ENCODE results near the gene TXNIP. TPM values are rescaled to one million over a fixed set of nuclear protein-coding genes. Genes with fewer than 3 reads are reported as not detected.

TXNIP gene
- total RNA-seq, 3 donors from 2014 or later: 683 to 1,682 (median 830) TPM

GRCh38 chr1:145994391-145995120, 1.8 kb downstream of the TXNIP start:
- no peak for ATAC-seq
- TF ChIP-seq CTCF (IDR thresholded peaks at IDR 0.05): no peak
- peaks cover 19% of the 10 kb centered on the region for H3K4me1 ChIP-seq (ENCODE audit: low read depth)
- peak overlapping the region; percentile 89 for H3K4me3 ChIP-seq
- intact Hi-C loops (cut with DNase I, micrococcal nuclease): no loop called here
- no peaks in the 10 kb centered on the region for H3K36me3 ChIP-seq (ENCODE audit: low read depth)
- no peaks in the 10 kb centered on the region for H3K9me3 ChIP-seq
- peak in 1 of 3 donors; percentile 47 for DNase-seq

DNA sequence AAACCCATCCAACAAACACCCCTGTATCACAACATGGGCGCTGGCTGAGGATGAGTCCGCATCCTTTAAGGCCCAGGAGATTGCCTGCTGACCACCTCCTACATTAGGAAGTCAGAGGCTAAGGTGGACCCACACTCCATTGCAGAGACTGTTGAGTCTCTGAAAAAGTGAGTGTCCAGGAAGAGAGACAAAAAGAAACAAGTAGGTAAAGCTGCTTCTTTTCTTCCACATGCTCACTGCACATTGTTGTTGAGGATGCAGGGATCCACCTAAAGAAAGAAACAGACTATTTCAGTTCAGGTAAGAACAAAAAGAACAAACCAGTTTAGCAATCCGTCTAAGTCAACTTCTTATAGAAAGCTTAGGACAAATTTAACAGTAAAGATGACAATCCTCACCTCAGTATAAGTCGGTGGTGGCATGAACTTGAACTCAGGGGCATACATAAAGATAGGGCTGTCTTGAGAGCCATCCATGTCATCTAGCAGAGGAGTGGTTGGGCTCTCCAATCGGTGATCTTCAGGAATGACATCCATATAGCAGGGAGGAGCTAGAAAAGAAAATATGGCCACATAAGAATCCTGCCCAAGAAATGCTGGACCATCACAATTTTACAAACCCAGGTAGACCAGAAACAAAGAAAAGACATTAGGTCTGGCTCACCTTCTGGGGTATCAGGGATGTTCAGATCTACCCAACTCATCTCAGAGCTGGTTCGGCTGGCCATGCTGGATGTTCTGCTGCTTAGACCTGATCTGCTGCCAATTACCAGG, 2.6 kb downstream of the TXNIP start:
- H3K4me1 ChIP-seq (ENCODE audit: low read depth): peaks cover 11% of the 10 kb centered on the region
- peak overlapping the region; percentile 89 for H3K4me3 ChIP-seq
- TF ChIP-seq CTCF (IDR thresholded peaks at IDR 0.05): no peak
- H3K9me3 ChIP-seq: no peaks in the 10 kb centered on the region
- DNase-seq (no peak), ATAC-seq (no peak)
- intact Hi-C loops (cut with DNase I, micrococcal nuclease): no loop called here
- H3K36me3 ChIP-seq (ENCODE audit: low read depth): no peaks in the 10 kb centered on the region

- Histone ChIP-seq H3K4me3 (peak overlapping the region; percentile 89), H3K36me3 (ENCODE audit: low read depth) (no peaks in the 10 kb centered on the region), H3K4me1 (ENCODE audit: low read depth) (peaks cover 5% of the 10 kb centered on the region), H3K9me3 (no peaks in the 10 kb centered on the region)
- no peak for TF ChIP-seq CTCF (IDR thresholded peaks at IDR 0.05)
- intact Hi-C loops (cut with DNase I, micrococcal nuclease): no loop called here
- no peak for DNase-seq
- ATAC-seq: no peak
Measured at GRCh38 chr1:145992958-145993617, 3.3 kb downstream of the TXNIP start.

- intact Hi-C loops (cut with DNase I, micrococcal nuclease): no loop called here
- TF ChIP-seq CTCF (IDR thresholded peaks at IDR 0.05): no peak
- no peaks in the 10 kb centered on the region for H3K36me3 ChIP-seq (ENCODE audit: low read depth)
- no peak for ATAC-seq
- peaks cover 5% of the 10 kb centered on the region for H3K4me1 ChIP-seq (ENCODE audit: low read depth)
- DNase-seq: no peak
- no peaks in the 10 kb centered on the region for H3K9me3 ChIP-seq
- H3K4me3 ChIP-seq: no peak overlapping the region
Measured at GRCh38 chr1:145992502-145992936, 3.9 kb downstream of the TXNIP start.

GRCh38 chr1:145991735-145992412, 4.5 kb downstream of the TXNIP start:
- ATAC-seq: no peak
- no peak for DNase-seq

More at GRCh38 chr1:145991735-145992412, 4.5 kb downstream of the TXNIP start:
- H3K36me3 ChIP-seq (ENCODE audit: low read depth): no peaks in the 10 kb centered on the region
- intact Hi-C loops (cut with DNase I, micrococcal nuclease): no loop called here
- H3K4me3 ChIP-seq: no peak overlapping the region
- no peak for TF ChIP-seq CTCF (IDR thresholded peaks at IDR 0.05)
- no peaks in the 10 kb centered on the region for H3K9me3 ChIP-seq
- peaks cover 5% of the 10 kb centered on the region for H3K4me1 ChIP-seq (ENCODE audit: low read depth)

All from mucosa of descending colon (tissue), 3 donors.